ENCODE measurements around the gene KIFAP3.

DNA sequence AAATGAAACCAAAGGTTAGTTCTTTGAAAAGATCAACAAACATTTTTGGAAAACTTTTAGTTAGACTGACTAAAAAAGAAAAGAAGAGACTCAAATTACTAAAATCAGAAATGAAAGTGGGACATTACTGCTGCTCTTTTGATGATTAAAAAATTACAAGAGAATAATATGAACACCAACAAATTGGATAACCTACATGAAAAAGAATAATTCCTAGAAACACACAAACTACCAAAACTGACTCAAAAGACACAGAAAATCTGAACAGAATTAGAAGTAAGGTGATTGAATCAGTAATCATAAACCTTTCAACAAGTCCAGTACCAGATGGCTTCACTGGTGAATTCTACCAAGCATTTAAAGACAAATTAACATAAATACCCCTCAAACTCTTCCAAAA is 5.6 kb downstream of the KIFAP3 start:
- TF ChIP-seq CTCF (IDR thresholded peaks at IDR 0.05) (no peak), POLR2A (IDR thresholded peaks at IDR 0.05) (no peak)

Measured in thyroid gland (tissue), 4 donors.